HG03439 (cell line): ENCODE results near the gene LUZP1.
"Not testable (repeated sequence)": the region's sequence is repeated elsewhere in the genome, so short reads cannot be mapped to it uniquely, and the experiment has no call there.

ENCODE experiments used
- ATAC-seq: cut with Tn5 transposase; IDR thresholded peaks from one replicate; pipeline ENCODE4 v1.9.1; 2021; ENCODE audit warnings: mild to moderate bottlenecking, moderate library complexity; ENCODE audit not compliant: unreplicated experiment

Gene LUZP1

GRCh38 chr1:23188936-23189452 lies 20.3 kb upstream of the LUZP1 start:
- ATAC-seq, result not testable (repeated sequence)

- no peak for ATAC-seq
These were observed 19.8 kb upstream of the LUZP1 start for GRCh38 chr1:23188434-23188884.

GRCh38 chr1:23187637-23188036 lies 19.0 kb upstream of the LUZP1 start:
- no peak for ATAC-seq

GRCh38 chr1:23185381-23185780 lies 16.7 kb upstream of the LUZP1 start:
- ATAC-seq, result no peak

- no peak for ATAC-seq
These were observed 15.7 kb upstream of the LUZP1 start for GRCh38 chr1:23184212-23184934.

- ATAC-seq, result no peak
These were observed 11.2 kb upstream of the LUZP1 start for GRCh38 chr1:23179862-23180261.

GRCh38 chr1:23178950-23179349 lies 10.3 kb upstream of the LUZP1 start:
- ATAC-seq, result no peak

- ATAC-seq, result no peak
These were observed 9.8 kb upstream of the LUZP1 start for GRCh38 chr1:23178414-23178813.

GRCh38 chr1:23177438-23178380 lies 9.1 kb upstream of the LUZP1 start:
- ATAC-seq, result peak; percentile 53

GRCh38 chr1:23177031-23177430 lies 8.4 kb upstream of the LUZP1 start:
- no peak for ATAC-seq

GRCh38 chr1:23174426-23175110 lies 5.9 kb upstream of the LUZP1 start:
- ATAC-seq, result no peak

GRCh38 chr1:23171181-23171755 lies 2.6 kb upstream of the LUZP1 start:
- ATAC-seq, result no peak

GRCh38 chr1:23169727-23170335 lies 1.2 kb upstream of the LUZP1 start:
- no peak for ATAC-seq

GRCh38 chr1:23169195-23169575 lies 529 bp upstream of the LUZP1 start:
- no peak for ATAC-seq

- no peak for ATAC-seq
These were observed 594 bp downstream of the LUZP1 start for GRCh38 chr1:23168079-23168444.

GRCh38 chr1:23167353-23168078 lies 1.1 kb downstream of the LUZP1 start:
- ATAC-seq, result no peak

- ATAC-seq, result no peak
These were observed 1.8 kb downstream of the LUZP1 start for GRCh38 chr1:23166854-23167253.

- ATAC-seq, result no peak
These were observed 5.3 kb downstream of the LUZP1 start for GRCh38 chr1:23163395-23163794.

GRCh38 chr1:23159963-23160877 lies 8.4 kb downstream of the LUZP1 start:
- ATAC-seq, result no peak
